GM19372 (cell line): ENCODE results near the gene SERPINA6.
"Not testable (repeated sequence)": the region's sequence is repeated elsewhere in the genome, so short reads cannot be mapped to it uniquely, and the experiment has no call there.

Experiments
- ATAC-seq: cut with Tn5 transposase; IDR thresholded peaks from one replicate; pipeline ENCODE4 v1.9.1; 2021; ENCODE audit warnings: mild to moderate bottlenecking, low read depth, moderate library complexity; ENCODE audit not compliant: unreplicated experiment

Gene SERPINA6

GRCh38 chr14:94295360-94296180 lies 27.6 kb downstream of the SERPINA6 start:
- no peak for ATAC-seq

DNA sequence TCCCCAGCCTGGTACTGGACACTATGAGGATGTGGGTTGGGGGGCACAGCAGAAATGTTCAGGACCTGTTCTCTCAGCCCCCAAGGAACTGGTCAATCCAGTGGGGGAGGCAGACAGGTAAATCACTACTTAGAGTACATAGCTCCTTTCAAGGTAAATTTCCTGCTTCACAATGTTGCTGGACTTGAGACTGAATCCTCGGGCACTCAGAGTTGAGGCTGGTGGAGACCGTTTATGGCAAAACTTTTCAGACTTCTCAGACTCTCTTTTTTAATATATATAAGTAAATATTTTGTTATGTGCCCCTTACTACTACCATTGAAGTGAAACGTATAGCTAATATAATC lies 29.6 kb downstream of the SERPINA6 start:
- no peak for ATAC-seq

DNA sequence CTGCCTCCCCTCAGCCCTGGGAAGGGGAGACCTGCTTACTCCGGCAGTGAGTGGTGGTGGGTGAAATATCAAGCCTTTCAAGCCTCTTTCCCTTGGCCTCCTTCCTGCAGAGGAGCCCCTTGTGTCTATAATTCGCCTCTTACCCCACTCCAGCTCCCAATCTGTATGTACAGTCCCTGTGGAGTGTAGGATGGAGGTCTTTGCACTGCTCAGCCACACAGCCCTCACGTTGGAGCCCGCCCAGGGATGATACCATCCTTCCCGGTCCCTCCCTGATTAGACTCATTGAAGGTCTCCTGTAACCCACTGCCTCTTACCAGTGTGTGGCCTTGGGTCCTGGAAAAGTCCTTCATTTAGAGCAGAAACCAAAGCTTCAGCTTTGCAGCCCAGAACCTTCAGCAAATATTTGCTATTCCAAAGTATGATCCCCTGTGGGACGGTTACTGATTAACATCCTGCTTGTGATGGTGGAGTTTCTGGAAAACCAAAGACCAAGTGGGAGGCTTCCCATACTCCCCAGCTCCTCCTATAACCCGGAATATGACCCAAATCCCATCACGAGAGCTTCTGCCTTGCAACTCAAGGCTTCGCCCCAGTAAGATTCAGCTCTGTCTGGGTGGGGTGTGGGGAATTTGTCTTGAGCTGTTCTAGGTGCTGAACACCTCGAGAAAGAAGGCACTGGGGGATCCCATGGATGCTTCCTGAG lies 30.1 kb downstream of the SERPINA6 start, which contains the start of gene SERPINA10:
SERPINA10 (minus strand) TSS at position 397 of the 706 bp plus-strand sequence. CDS start 2,675 bp downstream, outside the sequence.
- no peak for ATAC-seq

GRCh38 chr14:94292526-94292871 lies 30.6 kb downstream of the SERPINA6 start:
- no peak for ATAC-seq

DNA sequence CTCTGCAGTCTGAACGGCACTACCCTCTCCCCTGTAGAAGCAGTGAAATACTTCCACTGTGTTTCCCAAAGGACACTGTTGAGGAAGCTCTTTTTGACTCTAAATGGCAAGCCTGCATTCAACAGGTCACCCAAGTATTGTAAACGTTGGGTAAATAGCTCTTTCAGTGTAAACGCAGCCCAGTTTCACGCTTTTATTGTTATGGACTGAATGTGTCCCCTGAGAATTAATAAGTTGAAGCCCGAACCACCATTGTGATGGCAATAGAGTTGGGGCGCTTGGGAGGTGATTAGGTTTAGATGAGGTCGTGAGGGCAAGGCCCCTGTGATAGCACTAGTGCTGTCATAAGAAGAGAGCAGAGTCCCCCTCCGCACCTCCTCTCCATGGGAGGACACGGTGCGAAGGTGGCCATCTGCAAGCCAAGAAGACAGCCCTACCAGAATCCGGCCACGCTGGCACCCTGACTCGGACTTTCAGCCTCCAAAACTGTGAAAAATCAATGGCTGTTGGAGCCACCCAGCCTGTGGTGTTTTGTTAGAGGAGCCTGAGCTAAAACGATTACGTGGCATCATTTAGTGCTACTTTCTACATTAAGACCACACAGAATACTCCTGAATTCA lies 31.1 kb downstream of the SERPINA6 start:
- ATAC-seq = no peak

- ATAC-seq = no peak
Observed at GRCh38 chr14:94291159-94291905, 31.8 kb downstream of the SERPINA6 start.

DNA sequence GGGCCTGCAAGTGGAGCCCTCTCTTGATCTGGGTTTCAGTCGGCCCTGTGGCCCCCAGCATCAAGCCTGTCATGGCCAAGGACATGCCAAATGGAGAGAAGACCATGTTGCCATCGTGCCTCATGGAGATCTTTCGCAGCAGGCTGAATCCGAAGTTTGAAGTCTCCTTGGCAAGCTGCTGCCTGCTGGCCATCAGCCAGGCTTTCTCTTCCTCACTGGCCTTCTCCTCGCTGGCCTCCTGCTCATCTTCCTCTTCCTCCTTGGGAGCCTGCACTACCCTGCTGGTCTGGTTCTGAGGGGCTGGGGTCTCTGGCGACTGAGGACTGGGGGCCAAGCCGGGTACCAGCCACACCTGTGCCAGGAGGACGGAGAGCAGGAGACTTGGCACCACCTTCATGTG lies 32.9 kb downstream of the SERPINA6 start:
- no peak for ATAC-seq

DNA sequence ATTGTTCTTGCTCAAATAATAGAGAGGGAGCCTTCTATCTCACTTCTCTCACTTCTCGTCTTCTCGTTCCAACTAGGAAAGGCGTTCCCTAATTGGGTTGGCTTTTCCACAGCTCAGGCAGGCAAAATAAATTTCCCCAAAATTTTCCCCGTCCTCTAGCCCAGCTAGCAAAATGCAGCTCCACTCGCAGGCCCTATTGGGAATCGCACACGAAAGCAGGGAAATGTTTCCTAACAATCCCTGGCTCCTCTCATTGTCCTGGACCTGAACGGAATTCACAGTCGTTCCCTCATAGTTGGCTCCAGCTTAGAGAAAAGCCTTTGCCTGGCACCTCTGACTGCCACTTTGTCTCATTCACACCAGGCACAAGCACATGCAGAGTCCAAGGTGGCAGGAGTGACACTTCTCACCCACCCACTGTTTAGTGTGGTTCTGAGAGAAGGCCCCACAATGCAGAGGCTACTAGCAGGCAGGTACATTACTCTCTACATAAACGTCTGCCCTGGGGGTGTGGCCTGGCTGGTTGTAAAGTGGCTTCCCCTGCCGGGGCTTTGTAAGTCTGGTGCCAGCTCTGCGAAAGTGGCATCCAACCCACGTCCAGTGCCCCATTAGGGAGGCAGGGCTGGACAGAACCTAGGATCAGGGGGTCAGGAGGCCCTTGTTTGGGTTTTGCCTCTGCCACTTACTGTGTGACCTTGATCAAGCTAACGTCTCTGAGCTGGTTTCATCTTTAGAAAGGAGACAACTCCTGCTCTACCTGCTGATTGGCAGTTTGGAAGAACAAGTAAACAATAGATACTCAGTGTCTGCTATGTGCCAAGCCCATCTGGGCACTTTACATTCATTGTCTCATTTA lies 34.3 kb downstream of the SERPINA6 start:
- ATAC-seq = no peak

DNA sequence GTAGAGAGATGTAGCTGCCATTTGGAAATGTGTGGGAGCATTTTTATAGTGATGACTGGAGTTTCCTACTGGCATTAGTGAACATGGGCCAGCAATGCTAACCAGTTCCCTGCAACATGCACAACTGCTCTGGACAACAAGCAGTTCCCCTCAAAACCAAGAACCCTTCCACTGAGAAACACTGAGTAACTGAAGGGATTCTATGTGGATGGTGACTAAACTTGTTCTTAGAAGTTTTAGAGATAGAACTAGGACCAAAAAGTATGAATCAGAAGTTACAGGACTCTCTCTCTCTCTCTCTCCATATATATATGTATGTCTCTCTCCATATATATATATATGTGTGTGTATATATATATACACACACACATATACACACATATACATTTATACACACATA lies 38.0 kb downstream of the SERPINA6 start:
- no peak for ATAC-seq

DNA sequence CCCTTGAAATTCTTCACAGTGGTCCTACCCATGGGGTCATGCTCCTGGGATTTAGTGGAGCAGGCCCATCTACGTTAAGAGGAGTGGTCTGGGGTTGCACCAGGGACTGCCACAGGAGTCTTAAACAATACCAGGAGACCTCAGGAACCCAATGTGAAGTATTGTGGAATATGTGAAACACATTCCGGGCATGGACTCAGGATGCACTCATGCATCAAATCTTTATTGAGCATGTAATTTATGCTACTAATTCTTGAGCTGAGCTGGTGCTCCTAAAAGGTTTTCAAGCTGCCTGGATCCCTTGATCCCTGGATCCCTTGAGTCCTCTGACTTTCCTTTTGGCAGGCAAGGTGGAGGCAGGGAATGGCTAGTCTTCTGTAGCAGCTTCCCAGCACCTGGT lies 38.9 kb downstream of the SERPINA6 start:
- ATAC-seq = no peak

DNA sequence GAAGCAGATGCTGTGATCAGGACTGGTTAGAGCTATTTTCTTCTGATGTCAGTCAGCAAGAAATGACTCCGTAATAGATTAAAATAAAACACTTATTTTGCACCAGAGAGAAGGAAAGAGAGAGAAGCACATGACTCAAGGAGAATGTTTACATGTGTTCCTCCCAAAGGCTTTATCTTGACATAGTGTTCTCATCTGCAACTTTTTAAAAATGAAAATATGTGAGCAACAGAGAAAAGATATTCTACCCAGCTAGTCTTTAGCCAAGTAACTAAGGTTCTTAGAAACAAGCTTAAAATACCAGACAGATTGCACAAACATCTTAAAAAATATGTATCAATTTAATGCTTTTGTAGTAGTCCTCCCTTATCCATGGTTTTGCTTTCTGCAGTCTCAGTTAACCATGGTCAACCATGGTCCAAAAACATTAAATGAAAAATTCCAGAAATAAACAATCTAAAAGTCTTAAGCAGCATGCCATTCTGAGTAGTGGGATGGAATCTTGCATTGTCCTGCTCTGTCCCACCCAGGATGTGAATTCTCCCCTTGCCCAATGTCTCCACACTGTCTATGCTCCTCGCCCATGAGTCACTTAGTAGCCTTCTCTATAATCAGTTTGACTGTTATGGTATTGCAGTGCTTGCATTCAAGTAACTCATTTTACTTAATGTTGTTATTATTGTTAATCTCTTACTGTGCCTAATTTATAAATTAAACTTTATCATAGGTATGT lies 40.0 kb downstream of the SERPINA6 start:
- ATAC-seq = no peak

- ATAC-seq = no peak
Observed at GRCh38 chr14:94278731-94279130, 44.4 kb downstream of the SERPINA6 start.

DNA sequence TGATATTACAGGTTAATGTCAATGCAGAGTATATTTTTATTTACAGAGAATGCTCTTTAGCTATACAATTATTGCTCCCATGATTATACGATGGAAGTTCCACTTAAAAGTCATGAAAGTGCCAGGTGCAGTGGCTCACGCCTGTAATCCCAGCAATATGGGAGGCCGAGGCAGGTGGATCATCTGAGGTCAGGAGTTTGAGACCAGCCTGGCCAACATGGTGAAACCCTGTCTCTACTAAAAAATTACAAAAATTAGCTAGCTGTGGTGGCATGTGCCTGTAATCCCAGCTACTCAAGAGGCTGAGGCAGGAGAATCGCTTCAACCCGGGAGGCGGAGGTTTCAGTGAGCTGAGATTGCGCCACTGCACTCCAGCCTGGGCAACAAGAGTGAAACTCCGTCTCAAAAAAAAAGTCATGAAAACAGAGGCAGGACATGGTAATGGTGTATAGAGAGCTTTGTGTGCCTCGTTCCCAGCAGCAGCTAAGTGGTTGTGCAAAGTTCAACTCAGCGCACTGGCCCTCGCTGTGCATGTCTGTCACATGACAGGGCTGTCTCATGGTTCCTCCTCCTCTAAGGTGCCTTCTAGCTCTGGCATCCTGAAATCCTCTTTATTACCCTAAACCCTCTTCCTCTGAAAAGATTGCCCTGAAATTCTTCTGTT lies 46.1 kb downstream of the SERPINA6 start:
- not testable (repeated sequence) for ATAC-seq

DNA sequence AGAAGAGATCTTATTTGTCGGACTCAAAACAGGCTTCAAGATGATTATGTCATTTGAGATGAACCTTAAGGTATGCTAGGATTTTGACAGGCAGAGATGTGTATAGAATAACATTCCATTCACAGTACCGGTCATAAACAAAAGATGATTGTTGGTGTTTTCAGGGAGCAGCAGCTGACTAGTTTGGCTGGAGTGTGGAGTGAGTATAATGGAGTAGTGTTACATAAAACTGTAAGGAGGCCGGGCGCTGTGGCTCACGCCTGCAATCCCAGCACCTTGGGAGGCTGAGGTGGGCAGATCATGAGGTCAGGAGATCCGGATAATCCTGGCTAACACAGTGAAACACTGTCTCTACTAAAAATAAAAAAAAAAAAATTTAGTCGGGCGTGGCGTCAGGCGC lies 54.0 kb downstream of the SERPINA6 start:
- ATAC-seq = no peak

GRCh38 chr14:94268582-94268981 lies 54.6 kb downstream of the SERPINA6 start:
- not testable (repeated sequence) for ATAC-seq

GRCh38 chr14:94267352-94267751 lies 55.8 kb downstream of the SERPINA6 start:
- no peak for ATAC-seq

DNA sequence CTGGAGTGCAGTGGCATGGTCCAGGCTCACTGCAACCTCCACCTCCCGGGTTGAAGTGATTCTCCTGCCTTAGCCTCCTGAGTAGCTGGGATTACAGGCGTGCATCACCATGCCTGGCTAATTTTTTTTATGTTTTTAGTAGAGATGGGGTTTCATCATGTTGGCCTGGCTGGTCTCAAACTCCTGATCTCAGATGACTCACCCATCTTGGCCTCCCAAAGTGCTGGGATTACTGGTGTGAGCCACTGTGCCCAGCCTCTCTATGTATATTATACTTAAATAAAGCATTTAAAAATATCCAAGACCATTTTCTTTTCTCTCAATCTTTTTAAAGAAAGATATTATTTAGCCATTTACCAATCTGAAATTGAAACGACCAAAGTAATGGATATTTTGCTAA lies 58.9 kb downstream of the SERPINA6 start:
- ATAC-seq = not testable (repeated sequence)
